Cardiac fibroblast (primary cell): ENCODE data around the gene KPNA1.

ENCODE experiments used
- DNase-seq, 2 donors: peaks; one replicate each; pipeline versions ENCODE4 v3.0.0 to v3.0.0-alpha.2; 2010; ENCODE audit warnings: low read depth in 2 of 2
- H3K4me3 ChIP-seq, 2 donors: replicated peaks in 1 of 2; 1 replicate in 1 of 2; 2 replicates in 1 of 2; pipeline ENCODE4 v1.5.1; 2011; ENCODE audit warnings: low read depth in 2 of 2, low read length in 2 of 2, mild to moderate bottlenecking in 2 of 2, moderate library complexity in 1 of 2
- CTCF ChIP-seq: IDR thresholded peaks from one replicate; pipeline ENCODE4 v1.5.1; 2011; ENCODE audit warnings: low read depth, mild to moderate bottlenecking, low read length, inconsistent platforms

KPNA1 gene

DNA sequence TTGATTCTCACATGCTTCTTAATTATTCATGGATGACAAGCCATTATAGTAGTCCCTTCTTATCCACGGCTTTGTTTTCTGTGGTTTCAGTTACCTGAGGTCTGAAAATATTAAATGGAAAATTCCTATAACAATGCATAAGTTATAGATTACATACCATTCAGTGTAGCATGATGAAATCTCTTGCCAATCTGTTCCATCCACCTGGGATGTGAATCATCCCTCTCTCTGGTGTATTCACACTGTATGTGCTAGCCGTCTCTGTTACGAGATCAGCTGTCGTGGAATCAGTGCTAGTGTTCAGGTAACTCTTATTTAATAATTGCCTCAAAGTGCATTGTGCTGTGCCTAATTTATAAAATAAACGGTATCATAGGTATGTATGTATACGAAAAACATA lies 104.1 kb downstream of the KPNA1 start:
- no peak for TF ChIP-seq CTCF
- no peak for DNase-seq

GRCh38 chr3:122410111-122410510 lies 104.6 kb downstream of the KPNA1 start:
- H3K4me3 ChIP-seq = no peak overlapping the region
- no peak for TF ChIP-seq CTCF
- DNase-seq = no peak

More for the DNA sequence above, 104.1 kb downstream of the KPNA1 start:
- H3K4me3 ChIP-seq = no peak overlapping the region

- DNase-seq = no peak
- TF ChIP-seq CTCF = no peak
- no peak overlapping the region for H3K4me3 ChIP-seq
Measured at GRCh38 chr3:122409446-122409845, 105.3 kb downstream of the KPNA1 start.

- no peak overlapping the region for H3K4me3 ChIP-seq
- DNase-seq = no peak
Measured at GRCh38 chr3:122407946-122408345, 106.8 kb downstream of the KPNA1 start.

GRCh38 chr3:122406198-122406597 lies 108.5 kb downstream of the KPNA1 start:
- H3K4me3 ChIP-seq = no peak overlapping the region
- no peak for TF ChIP-seq CTCF
- DNase-seq = no peak

More at GRCh38 chr3:122407946-122408345, 106.8 kb downstream of the KPNA1 start:
- TF ChIP-seq CTCF = no peak

GRCh38 chr3:122405015-122405414 lies 109.7 kb downstream of the KPNA1 start:
- DNase-seq = no peak
- H3K4me3 ChIP-seq = no peak overlapping the region
- no peak for TF ChIP-seq CTCF

GRCh38 chr3:122403489-122403888 lies 111.2 kb downstream of the KPNA1 start:
- TF ChIP-seq CTCF = no peak
- no peak overlapping the region for H3K4me3 ChIP-seq
- DNase-seq = peak in 1 of 2 donors; percentile 74
